MCF 10A (cell line): ENCODE results near the gene ANP32B. TPM values are rescaled to one million over a fixed set of nuclear protein-coding genes. Genes with fewer than 3 reads are reported as not detected.
"Not testable (repeated sequence)": the region's sequence is repeated elsewhere in the genome, so short reads cannot be mapped to it uniquely, and the experiment has no call there.

Experiments
- BruUV-seq: library from RNA; stranded (reverse); fragments of 400-500 nt; replicated peaks from 2 replicates; lab custom pipeline; 2021; lab: Mats Ljungman, UMichigan
- CTCF ChIA-PET: fragments of 300-600 bp; sonication (Branson Sonifier 250); formaldehyde crosslinking; extraction: SDS; loops from one replicate; lab custom pipeline; 2021; ENCODE audit warnings: antibody characterized with exemption, inconsistent platforms; lab: Yijun Ruan, JAX
- POLR2A ChIA-PET: fragments of 300-600, 350-650 bp; sonication (Branson Sonifier 250); formaldehyde crosslinking; extraction: SDS; loops from one replicate; lab custom pipeline; 2020; ENCODE audit warnings: antibody characterized with exemption, inconsistent platforms; lab: Yijun Ruan, JAX
- DNase-seq: peaks from one replicate; pipeline ENCODE4 v3.0.0-alpha.2; 2018; ENCODE audit not compliant: unreplicated experiment
- H3K27ac Mint-ChIP-seq: one replicate; pipeline ENCODE4 v1.8.0; 2022; ENCODE audit warnings: mild to moderate bottlenecking, low read depth, mixed read lengths; ENCODE audit not compliant: unreplicated experiment
- H3K27me3 Mint-ChIP-seq: one replicate; pipeline ENCODE4 v1.8.0; 2022; ENCODE audit warnings: mixed read lengths; ENCODE audit not compliant: insufficient read depth, unreplicated experiment
- H3K36me3 Mint-ChIP-seq: one replicate; pipeline ENCODE4 v1.8.0; 2022; ENCODE audit warnings: mild to moderate bottlenecking, moderate library complexity, mixed read lengths; ENCODE audit not compliant: insufficient read depth, unreplicated experiment
- H3K4me1 Mint-ChIP-seq: one replicate; pipeline ENCODE4 v1.8.0; 2022; ENCODE audit warnings: mixed read lengths; ENCODE audit not compliant: insufficient read depth, unreplicated experiment
- H3K4me3 Mint-ChIP-seq: one replicate; pipeline ENCODE4 v1.8.0; 2022; ENCODE audit warnings: mild to moderate bottlenecking, moderate library complexity, mixed read lengths; ENCODE audit not compliant: unreplicated experiment
- H3K9me3 Mint-ChIP-seq: one replicate; pipeline ENCODE4 v1.8.0; 2022; ENCODE audit warnings: mixed read lengths; ENCODE audit not compliant: unreplicated experiment
- intact Hi-C: fragments of 100-400 bp; cut with micrococcal nuclease; formaldehyde crosslinking; loops from 2 replicates; pipeline ENCODE4 v1.14.1; 2022
- total RNA-seq: library from RNA; stranded (reverse); gene quantifications from 2 replicates; pipeline ENCODE4 v1.2.3, GENCODE V29; 2022
- TF ChIP-seq, protein P1 (sequence below): fragments of 200-600 bp; IDR thresholded peaks from one replicate; pipeline ENCODE4 v1.8.0; 2022; ENCODE audit warnings: antibody characterized with exemption, mild to moderate bottlenecking; ENCODE audit not compliant: unreplicated experiment

Gene ANP32B
- total RNA-seq, 1 experiment from 2014 or later, result 245 TPM

DNA sequence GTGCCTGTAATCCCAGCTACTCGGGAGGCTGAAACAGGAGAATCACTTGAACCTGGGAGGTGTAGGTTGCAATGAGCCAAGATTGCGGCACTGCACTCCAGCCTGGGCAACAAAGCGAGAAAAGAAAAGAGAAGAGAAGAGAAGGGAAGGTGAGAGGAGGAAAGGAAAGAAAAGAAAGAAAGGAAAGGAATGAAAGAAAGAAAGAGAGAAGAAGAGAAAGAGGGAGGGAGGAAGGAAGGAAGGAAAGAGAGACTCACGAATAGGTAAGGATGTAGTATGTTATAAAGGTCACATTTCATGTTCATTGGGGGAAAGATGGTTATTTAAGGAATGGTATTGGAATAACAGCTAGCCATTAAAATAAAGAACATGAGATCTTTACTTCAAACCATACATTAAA, 10.4 kb upstream of the ANP32B start:
- Mint-ChIP-seq H3K27ac (no peak overlapping the region), H3K4me1 (no peaks in the 10 kb centered on the region), H3K27me3 (peaks cover 18% of the 10 kb centered on the region), H3K36me3 (no peaks in the 10 kb centered on the region), H3K4me3 (no peak overlapping the region), H3K9me3 (no peaks in the 10 kb centered on the region)
- DNase-seq, result no peak
- no TSS peak for BruUV-seq
- TF ChIP-seq, protein P1, sequence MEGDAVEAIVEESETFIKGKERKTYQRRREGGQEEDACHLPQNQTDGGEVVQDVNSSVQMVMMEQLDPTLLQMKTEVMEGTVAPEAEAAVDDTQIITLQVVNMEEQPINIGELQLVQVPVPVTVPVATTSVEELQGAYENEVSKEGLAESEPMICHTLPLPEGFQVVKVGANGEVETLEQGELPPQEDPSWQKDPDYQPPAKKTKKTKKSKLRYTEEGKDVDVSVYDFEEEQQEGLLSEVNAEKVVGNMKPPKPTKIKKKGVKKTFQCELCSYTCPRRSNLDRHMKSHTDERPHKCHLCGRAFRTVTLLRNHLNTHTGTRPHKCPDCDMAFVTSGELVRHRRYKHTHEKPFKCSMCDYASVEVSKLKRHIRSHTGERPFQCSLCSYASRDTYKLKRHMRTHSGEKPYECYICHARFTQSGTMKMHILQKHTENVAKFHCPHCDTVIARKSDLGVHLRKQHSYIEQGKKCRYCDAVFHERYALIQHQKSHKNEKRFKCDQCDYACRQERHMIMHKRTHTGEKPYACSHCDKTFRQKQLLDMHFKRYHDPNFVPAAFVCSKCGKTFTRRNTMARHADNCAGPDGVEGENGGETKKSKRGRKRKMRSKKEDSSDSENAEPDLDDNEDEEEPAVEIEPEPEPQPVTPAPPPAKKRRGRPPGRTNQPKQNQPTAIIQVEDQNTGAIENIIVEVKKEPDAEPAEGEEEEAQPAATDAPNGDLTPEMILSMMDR, result no peak
- intact Hi-C loops, result no loop called here
- CTCF ChIA-PET, result interaction anchor here (2.0 kb wide), 1 partner anchor 49 kb away, joined by 5 read pairs; no protein-coding TSS in a partner anchor
- POLR2A ChIA-PET, result no interaction called here

- H3K27ac Mint-ChIP-seq, result no peak overlapping the region
- BruUV-seq, result no TSS peak
- H3K4me1 Mint-ChIP-seq, result no peaks in the 10 kb centered on the region
- intact Hi-C loops, result no loop called here
- CTCF ChIA-PET, result interaction anchor here (0.6 to 1.3 kb wide), 2 partner anchors 51 to 59 kb away, joined by 3 read pairs; no protein-coding TSS in a partner anchor
- H3K36me3 Mint-ChIP-seq, result no peaks in the 10 kb centered on the region
- no peak overlapping the region for H3K4me3 Mint-ChIP-seq
- POLR2A ChIA-PET, result no interaction called here
- no peak for DNase-seq
- H3K9me3 Mint-ChIP-seq, result no peaks in the 10 kb centered on the region
- TF ChIP-seq, protein P1, result no peak
- H3K27me3 Mint-ChIP-seq, result peaks cover 13% of the 10 kb centered on the region
These were observed 7.8 kb upstream of the ANP32B start for GRCh38 chr9:97975376-97975775.

DNA sequence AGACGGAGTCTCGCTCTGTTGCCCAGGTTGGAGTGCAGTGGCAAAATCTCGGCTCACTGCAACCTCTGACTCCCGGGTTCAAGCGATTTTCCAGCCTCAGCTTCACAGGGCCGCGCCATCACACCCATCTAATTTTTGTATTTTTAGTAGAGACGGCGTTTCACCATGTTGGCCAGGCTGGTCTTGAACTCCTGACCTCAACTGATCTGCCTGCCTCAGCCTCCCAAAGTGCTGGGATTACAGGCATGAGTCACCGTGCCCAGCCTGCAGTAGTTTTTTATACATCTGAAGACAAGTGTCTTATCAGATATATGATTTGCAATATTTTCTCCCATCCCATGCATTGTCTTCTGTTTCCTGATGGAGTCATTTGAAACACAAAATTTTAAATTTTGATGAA, 6.5 kb upstream of the ANP32B start:
- H3K27ac Mint-ChIP-seq, POLR2A ChIA-PET, H3K9me3 Mint-ChIP-seq, BruUV-seq, H3K4me3 Mint-ChIP-seq, CTCF ChIA-PET, intact Hi-C loops, H3K36me3 Mint-ChIP-seq, DNase-seq: not testable (repeated sequence)
- H3K4me1 Mint-ChIP-seq, result peaks cover 12% of the 10 kb centered on the region
- H3K27me3 Mint-ChIP-seq, result peaks cover 13% of the 10 kb centered on the region

DNA sequence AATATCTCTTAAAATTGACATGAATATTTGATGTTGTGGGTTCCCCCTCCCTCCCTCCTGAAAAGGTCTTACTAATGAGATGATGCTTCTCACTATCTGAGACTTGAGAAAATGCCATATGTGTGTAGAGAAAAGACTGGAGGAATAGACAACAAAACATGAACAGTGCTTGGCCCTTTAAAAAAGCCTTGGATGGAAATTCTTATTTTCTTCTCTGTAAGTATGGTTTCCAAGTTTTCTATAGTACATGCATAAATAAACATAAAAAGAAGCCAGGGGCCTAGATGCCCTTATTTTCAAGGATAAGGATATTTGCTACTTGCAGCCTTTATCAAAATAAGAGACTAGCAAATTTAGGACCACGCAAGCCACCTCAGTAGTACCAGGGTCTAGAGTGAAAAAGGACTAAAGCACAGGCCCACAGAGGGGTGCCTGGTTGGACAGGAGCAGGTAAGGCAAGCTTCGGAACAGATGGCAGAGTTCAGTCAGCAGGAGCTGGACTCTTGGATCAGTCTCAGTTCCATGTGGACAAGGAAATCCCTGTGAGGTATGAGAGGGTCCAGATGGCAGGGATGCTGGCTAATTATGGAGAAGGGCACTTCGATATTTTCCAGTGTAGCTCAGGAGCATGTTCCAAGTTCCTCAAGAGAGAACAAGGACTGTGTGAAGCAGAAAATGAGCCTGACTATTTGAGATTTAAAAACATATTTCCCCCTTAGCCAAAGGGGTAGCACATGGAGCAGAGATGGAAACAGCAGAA, 4.6 kb upstream of the ANP32B start:
- no peaks in the 10 kb centered on the region for H3K9me3 Mint-ChIP-seq
- H3K4me1 Mint-ChIP-seq, result peaks cover 21% of the 10 kb centered on the region
- ChIA-PET POLR2A (no interaction called here), CTCF (interaction anchor here (1.3 kb wide), 1 partner anchor 55 kb away, joined by 3 read pairs; no protein-coding TSS in a partner anchor)
- DNase-seq, result no peak
- H3K27me3 Mint-ChIP-seq, result no peaks in the 10 kb centered on the region
- TF ChIP-seq, protein P1, result no peak
- no peak overlapping the region for H3K27ac Mint-ChIP-seq
- no peaks in the 10 kb centered on the region for H3K36me3 Mint-ChIP-seq
- no TSS peak for BruUV-seq
- intact Hi-C loops, result no loop called here
- no peak overlapping the region for H3K4me3 Mint-ChIP-seq
